ENCODE measurements around the gene LCNL1.

Gene LCNL1

GRCh38 chr9:136982232-136983051, at the start of gene LCNL1:
Gene LCNL1 (plus strand): TSS chr9:136982993. CDS start chr9:136983587, 594 bp downstream.
- no peak for DNase-seq

GRCh38 chr9:136934277-136934676, 48.5 kb upstream of the LCNL1 start:
- DNase-seq = no peak

GRCh38 chr9:136935651-136936050, 47.1 kb upstream of the LCNL1 start:
- DNase-seq = no peak

- no peak for DNase-seq
These were observed 46.1 kb upstream of the LCNL1 start for GRCh38 chr9:136936645-136937170.

- no peak for DNase-seq
These were observed 45.4 kb upstream of the LCNL1 start for GRCh38 chr9:136937186-136938001.

- DNase-seq = no peak
These were observed 43.3 kb upstream of the LCNL1 start for GRCh38 chr9:136939431-136939995.

GRCh38 chr9:136939996-136940525, 42.7 kb upstream of the LCNL1 start:
- no peak for DNase-seq

GRCh38 chr9:136940526-136941230, 42.1 kb upstream of the LCNL1 start:
- DNase-seq = no peak

- no peak for DNase-seq
These were observed 41.3 kb upstream of the LCNL1 start for GRCh38 chr9:136941231-136942111.

GRCh38 chr9:136942112-136942880, 40.5 kb upstream of the LCNL1 start:
- DNase-seq = no peak

- no peak for DNase-seq
These were observed 39.9 kb upstream of the LCNL1 start for GRCh38 chr9:136942881-136943230.

GRCh38 chr9:136943291-136944211, 39.2 kb upstream of the LCNL1 start:
- peak; percentile 49 for DNase-seq

GRCh38 chr9:136944212-136944518, 38.6 kb upstream of the LCNL1 start:
- no peak for DNase-seq

GRCh38 chr9:136944519-136945332, 38.1 kb upstream of the LCNL1 start, which contains the start of the genes C8G and FBXW5:
Gene C8G (plus strand): TSS chr9:136945243. CDS start chr9:136945321, 78 bp downstream.
Gene FBXW5 (minus strand): TSS chr9:136944738. CDS start chr9:136944083, 655 bp downstream.
- peak; percentile 96 for DNase-seq

- DNase-seq = no peak
These were observed 37.2 kb upstream of the LCNL1 start for GRCh38 chr9:136945333-136946227.

- DNase-seq = no peak
These were observed 36.4 kb upstream of the LCNL1 start for GRCh38 chr9:136946228-136947027.
